ENCODE measurements around the gene ETS2.

Gene ETS2

GRCh38 chr21:38813547-38813946 is 7.8 kb downstream of the ETS2 start:
- Histone ChIP-seq H3K79me1 (ENCODE audit: low read length) (peaks cover 11% of the 10 kb centered on the region), H3K27ac (ENCODE audit: low read depth, low read length) (peak overlapping the region; percentile 98), H2BK120ac (ENCODE audit: low read depth, low read length) (peak overlapping the region; percentile 86), H4K5ac (ENCODE audit: low read length) (peak overlapping the region; percentile 71), H3K36me3 (ENCODE audit: control insufficient read depth, insufficient read depth, low read length) (peaks cover 22% of the 10 kb centered on the region), H2BK5ac (ENCODE audit: low read length) (peak overlapping the region; percentile 94), H3K23ac (ENCODE audit: low read length) (no peak overlapping the region), H3K4me2 (ENCODE audit: low read length) (peak overlapping the region; percentile 5), H4K8ac (ENCODE audit: low read depth, low read length) (peak overlapping the region; percentile 69), H3K4ac (ENCODE audit: low read depth, low read length) (peak overlapping the region; percentile 96), H2BK15ac (replicated peaks; ENCODE audit: low read depth) (no peak overlapping the region), H3K9ac (ENCODE audit: low read length) (no peak overlapping the region), H3K4me1 (ENCODE audit: control insufficient read depth, low read depth, low read length) (peaks cover 16% of the 10 kb centered on the region), H2AK5ac (ENCODE audit: low read length) (peak overlapping the region; percentile 96), H3K56ac (ENCODE audit: low read length) (peak overlapping the region; percentile 75), H3K18ac (ENCODE audit: low read length) (peak overlapping the region; percentile 94), H3K27me3 (ENCODE audit: insufficient read depth, low read length, poor library complexity) (no peaks in the 10 kb centered on the region), H3K4me3 (ENCODE audit: low read length) (no peak overlapping the region), H3K79me2 (ENCODE audit: control insufficient read depth, insufficient read depth, low read length) (peaks cover 22% of the 10 kb centered on the region)
- no CpG with 5 or more reads among the region's 8 CpGs for WGBS (ENCODE audit: extremely low coverage, insufficient coverage, low lambda C conversion rate)
- no peak for DNase-seq

GRCh38 chr21:38814126-38815059 is 8.7 kb downstream of the ETS2 start:
- peak overlapping the region; percentile 31 for H3K9ac ChIP-seq (ENCODE audit: low read length)
- H3K4me3 ChIP-seq (ENCODE audit: low read length): no peak overlapping the region
- peak overlapping the region; percentile 28 for H2BK15ac ChIP-seq (replicated peaks; ENCODE audit: low read depth)
- H3K27ac ChIP-seq (ENCODE audit: low read depth, low read length): peak overlapping the region; percentile 77
- no peak overlapping the region for H4K8ac ChIP-seq (ENCODE audit: low read depth, low read length)
- no peak overlapping the region for H2BK120ac ChIP-seq (ENCODE audit: low read depth, low read length)
- no peak overlapping the region for H3K4me2 ChIP-seq (ENCODE audit: low read length)
- H3K23ac ChIP-seq (ENCODE audit: low read length): no peak overlapping the region
- DNase-seq: peak; percentile 98
- no CpG with 5 or more reads among the region's 16 CpGs for WGBS (ENCODE audit: extremely low coverage, insufficient coverage, low lambda C conversion rate)
- peak overlapping the region; percentile 35 for H2AK5ac ChIP-seq (ENCODE audit: low read length)
- peak overlapping the region; percentile 61 for H3K56ac ChIP-seq (ENCODE audit: low read length)
- peaks cover 13% of the 10 kb centered on the region for H3K79me1 ChIP-seq (ENCODE audit: low read length)
- peaks cover 29% of the 10 kb centered on the region for H3K36me3 ChIP-seq (ENCODE audit: control insufficient read depth, insufficient read depth, low read length)
- peak overlapping the region; percentile 87 for H2BK5ac ChIP-seq (ENCODE audit: low read length)
- H3K27me3 ChIP-seq (ENCODE audit: insufficient read depth, low read length, poor library complexity): no peaks in the 10 kb centered on the region
- peak overlapping the region; percentile 85 for H3K18ac ChIP-seq (ENCODE audit: low read length)
- peaks cover 16% of the 10 kb centered on the region for H3K4me1 ChIP-seq (ENCODE audit: control insufficient read depth, low read depth, low read length)
- no peak overlapping the region for H4K5ac ChIP-seq (ENCODE audit: low read length)
- peak overlapping the region; percentile 62 for H3K4ac ChIP-seq (ENCODE audit: low read depth, low read length)
- H3K79me2 ChIP-seq (ENCODE audit: control insufficient read depth, insufficient read depth, low read length): peaks cover 16% of the 10 kb centered on the region

GRCh38 chr21:38815060-38815405 is 9.3 kb downstream of the ETS2 start:
- Histone ChIP-seq H3K79me1 (ENCODE audit: low read length) (peaks cover 13% of the 10 kb centered on the region), H3K79me2 (ENCODE audit: control insufficient read depth, insufficient read depth, low read length) (peaks cover 9% of the 10 kb centered on the region), H3K9ac (ENCODE audit: low read length) (no peak overlapping the region), H2BK15ac (replicated peaks; ENCODE audit: low read depth) (peak overlapping the region; percentile 28), H3K56ac (ENCODE audit: low read length) (peak overlapping the region; percentile 61), H4K8ac (ENCODE audit: low read depth, low read length) (no peak overlapping the region), H3K4ac (ENCODE audit: low read depth, low read length) (peak overlapping the region; percentile 62), H3K27ac (ENCODE audit: low read depth, low read length) (no peak overlapping the region), H2AK5ac (ENCODE audit: low read length) (peak overlapping the region; percentile 35), H3K27me3 (ENCODE audit: insufficient read depth, low read length, poor library complexity) (no peaks in the 10 kb centered on the region), H3K23ac (ENCODE audit: low read length) (no peak overlapping the region), H4K5ac (ENCODE audit: low read length) (no peak overlapping the region), H3K4me1 (ENCODE audit: control insufficient read depth, low read depth, low read length) (peaks cover 16% of the 10 kb centered on the region), H3K4me2 (ENCODE audit: low read length) (no peak overlapping the region), H2BK5ac (ENCODE audit: low read length) (peak overlapping the region; percentile 87), H2BK120ac (ENCODE audit: low read depth, low read length) (no peak overlapping the region), H3K36me3 (ENCODE audit: control insufficient read depth, insufficient read depth, low read length) (peaks cover 32% of the 10 kb centered on the region), H3K18ac (ENCODE audit: low read length) (peak overlapping the region; percentile 85), H3K4me3 (ENCODE audit: low read length) (no peak overlapping the region)
- DNase-seq: no peak
- WGBS (ENCODE audit: extremely low coverage, insufficient coverage, low lambda C conversion rate): no CpG with 5 or more reads among the region's 2 CpGs

- Histone ChIP-seq H3K36me3 (ENCODE audit: control insufficient read depth, insufficient read depth, low read length) (peaks cover 37% of the 10 kb centered on the region), H2BK5ac (ENCODE audit: low read length) (no peak overlapping the region), H3K4me1 (ENCODE audit: control insufficient read depth, low read depth, low read length) (peaks cover 12% of the 10 kb centered on the region), H2BK15ac (replicated peaks; ENCODE audit: low read depth) (no peak overlapping the region), H3K18ac (ENCODE audit: low read length) (no peak overlapping the region), H2BK120ac (ENCODE audit: low read depth, low read length) (no peak overlapping the region), H3K4ac (ENCODE audit: low read depth, low read length) (no peak overlapping the region), H3K4me2 (ENCODE audit: low read length) (no peak overlapping the region), H3K56ac (ENCODE audit: low read length) (no peak overlapping the region), H3K4me3 (ENCODE audit: low read length) (no peak overlapping the region), H3K79me1 (ENCODE audit: low read length) (peaks cover 14% of the 10 kb centered on the region), H3K9ac (ENCODE audit: low read length) (no peak overlapping the region), H3K27ac (ENCODE audit: low read depth, low read length) (no peak overlapping the region), H3K23ac (ENCODE audit: low read length) (no peak overlapping the region), H3K79me2 (ENCODE audit: control insufficient read depth, insufficient read depth, low read length) (peaks cover 3% of the 10 kb centered on the region), H2AK5ac (ENCODE audit: low read length) (no peak overlapping the region), H3K27me3 (ENCODE audit: insufficient read depth, low read length, poor library complexity) (no peaks in the 10 kb centered on the region), H4K8ac (ENCODE audit: low read depth, low read length) (no peak overlapping the region), H4K5ac (ENCODE audit: low read length) (no peak overlapping the region)
- DNase-seq: no peak
- WGBS (ENCODE audit: extremely low coverage, insufficient coverage, low lambda C conversion rate): no CpG with 5 or more reads among the region's 10 CpGs
These were observed 10.8 kb downstream of the ETS2 start for GRCh38 chr21:38816400-38816977.

GRCh38 chr21:38817371-38818324 is 11.9 kb downstream of the ETS2 start:
- H3K18ac ChIP-seq (ENCODE audit: low read length): no peak overlapping the region
- H3K4me2 ChIP-seq (ENCODE audit: low read length): no peak overlapping the region
- H4K5ac ChIP-seq (ENCODE audit: low read length): no peak overlapping the region
- peaks cover 12% of the 10 kb centered on the region for H3K4me1 ChIP-seq (ENCODE audit: control insufficient read depth, low read depth, low read length)
- H4K8ac ChIP-seq (ENCODE audit: low read depth, low read length): no peak overlapping the region
- H3K27ac ChIP-seq (ENCODE audit: low read depth, low read length): no peak overlapping the region
- peaks cover 39% of the 10 kb centered on the region for H3K36me3 ChIP-seq (ENCODE audit: control insufficient read depth, insufficient read depth, low read length)
- peaks cover 3% of the 10 kb centered on the region for H3K79me2 ChIP-seq (ENCODE audit: control insufficient read depth, insufficient read depth, low read length)
- no peak overlapping the region for H3K23ac ChIP-seq (ENCODE audit: low read length)
- H3K56ac ChIP-seq (ENCODE audit: low read length): no peak overlapping the region
- no peak overlapping the region for H3K9ac ChIP-seq (ENCODE audit: low read length)
- H2BK5ac ChIP-seq (ENCODE audit: low read length): no peak overlapping the region
- no peak overlapping the region for H2AK5ac ChIP-seq (ENCODE audit: low read length)
- no peaks in the 10 kb centered on the region for H3K27me3 ChIP-seq (ENCODE audit: insufficient read depth, low read length, poor library complexity)
- peaks cover 14% of the 10 kb centered on the region for H3K79me1 ChIP-seq (ENCODE audit: low read length)
- no peak overlapping the region for H2BK120ac ChIP-seq (ENCODE audit: low read depth, low read length)
- no peak for DNase-seq
- no CpG with 5 or more reads among the region's 14 CpGs for WGBS (ENCODE audit: extremely low coverage, insufficient coverage, low lambda C conversion rate)
- no peak overlapping the region for H3K4ac ChIP-seq (ENCODE audit: low read depth, low read length)
- no peak overlapping the region for H2BK15ac ChIP-seq (replicated peaks; ENCODE audit: low read depth)
- H3K4me3 ChIP-seq (ENCODE audit: low read length): no peak overlapping the region

All from mesendoderm (in vitro differentiated cells).